Measurements from ENCODE around the gene ADCY5.

The ADCY5 gene

DNA sequence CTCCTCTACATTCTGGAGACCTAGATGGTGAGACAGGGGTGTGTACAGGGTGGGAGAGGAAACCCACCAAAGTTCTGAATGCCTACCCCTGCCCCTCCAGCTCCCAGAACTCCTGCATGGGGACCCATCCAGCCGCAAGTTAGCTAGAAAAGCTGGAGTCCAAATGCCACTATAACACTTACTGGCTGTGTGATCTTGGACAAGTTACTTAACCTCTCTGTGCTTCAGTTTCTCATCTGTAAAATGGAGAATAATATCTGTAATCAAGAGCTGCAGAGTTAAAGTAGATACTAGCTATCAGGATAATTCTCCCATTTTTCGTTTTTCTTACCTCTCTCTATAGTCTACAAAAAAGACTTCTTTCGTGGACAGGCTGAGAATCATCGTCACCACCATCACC lies 63.4 kb downstream of the ADCY5 start:
- TF ChIP-seq, protein P1, sequence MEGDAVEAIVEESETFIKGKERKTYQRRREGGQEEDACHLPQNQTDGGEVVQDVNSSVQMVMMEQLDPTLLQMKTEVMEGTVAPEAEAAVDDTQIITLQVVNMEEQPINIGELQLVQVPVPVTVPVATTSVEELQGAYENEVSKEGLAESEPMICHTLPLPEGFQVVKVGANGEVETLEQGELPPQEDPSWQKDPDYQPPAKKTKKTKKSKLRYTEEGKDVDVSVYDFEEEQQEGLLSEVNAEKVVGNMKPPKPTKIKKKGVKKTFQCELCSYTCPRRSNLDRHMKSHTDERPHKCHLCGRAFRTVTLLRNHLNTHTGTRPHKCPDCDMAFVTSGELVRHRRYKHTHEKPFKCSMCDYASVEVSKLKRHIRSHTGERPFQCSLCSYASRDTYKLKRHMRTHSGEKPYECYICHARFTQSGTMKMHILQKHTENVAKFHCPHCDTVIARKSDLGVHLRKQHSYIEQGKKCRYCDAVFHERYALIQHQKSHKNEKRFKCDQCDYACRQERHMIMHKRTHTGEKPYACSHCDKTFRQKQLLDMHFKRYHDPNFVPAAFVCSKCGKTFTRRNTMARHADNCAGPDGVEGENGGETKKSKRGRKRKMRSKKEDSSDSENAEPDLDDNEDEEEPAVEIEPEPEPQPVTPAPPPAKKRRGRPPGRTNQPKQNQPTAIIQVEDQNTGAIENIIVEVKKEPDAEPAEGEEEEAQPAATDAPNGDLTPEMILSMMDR (conservative IDR thresholded peaks at IDR 0.05; ENCODE audit: control insufficient read depth, insufficient read depth, low read depth, low read length): no peak

DNA sequence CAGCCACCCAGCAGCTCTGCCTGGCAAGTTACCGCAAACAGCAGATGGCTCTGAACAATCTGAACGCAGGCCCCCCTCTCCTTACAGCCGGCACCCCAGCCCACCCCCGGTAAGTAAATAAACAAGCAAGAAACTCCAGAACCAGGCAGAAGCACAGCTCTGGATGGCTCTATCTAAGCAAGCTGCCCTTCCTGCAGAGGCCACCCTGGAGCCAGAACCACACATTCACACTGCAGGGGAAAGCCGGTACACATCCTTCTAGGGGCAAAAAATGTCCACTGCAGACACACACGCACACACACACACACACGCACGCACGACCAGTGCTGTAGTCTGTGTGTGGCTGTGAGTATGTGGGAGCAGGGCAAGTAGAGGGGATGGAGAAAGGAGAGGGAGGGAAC lies 63.9 kb downstream of the ADCY5 start:
- TF ChIP-seq, protein P1 (conservative IDR thresholded peaks at IDR 0.05; ENCODE audit: control insufficient read depth, insufficient read depth, low read depth, low read length): no peak
- DNase-seq (ENCODE audit: low read depth): no peak
- H3K4me3 ChIP-seq (ENCODE audit: control insufficient read depth, low read depth, low read length): no peak overlapping the region

More for the DNA sequence above, 63.4 kb downstream of the ADCY5 start:
- no peak for DNase-seq (ENCODE audit: low read depth)
- H3K4me3 ChIP-seq (ENCODE audit: control insufficient read depth, low read depth, low read length): no peak overlapping the region

DNA sequence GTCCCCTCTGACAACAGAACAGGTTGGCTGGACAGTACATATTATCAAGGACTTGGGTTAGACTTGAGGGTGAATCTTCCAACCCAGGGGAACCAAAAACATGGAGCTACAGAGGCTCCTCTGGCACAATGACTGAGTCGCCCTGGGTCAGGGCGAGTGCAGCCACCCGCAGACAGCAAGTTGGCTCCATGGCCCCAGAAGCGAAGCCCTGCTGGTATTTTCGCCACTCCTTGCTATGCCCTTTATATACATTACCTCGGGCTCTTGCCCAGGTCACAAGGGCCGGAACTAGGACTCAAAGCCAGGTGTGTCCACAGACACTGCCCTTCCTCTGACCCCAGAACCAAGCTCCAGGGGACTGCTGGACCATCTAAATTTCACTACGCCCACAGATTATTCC lies 64.6 kb downstream of the ADCY5 start:
- TF ChIP-seq, protein P1 (conservative IDR thresholded peaks at IDR 0.05; ENCODE audit: control insufficient read depth, insufficient read depth, low read depth, low read length): no peak
- DNase-seq (ENCODE audit: low read depth): no peak
- H3K4me3 ChIP-seq (ENCODE audit: control insufficient read depth, low read depth, low read length): no peak overlapping the region

DNA sequence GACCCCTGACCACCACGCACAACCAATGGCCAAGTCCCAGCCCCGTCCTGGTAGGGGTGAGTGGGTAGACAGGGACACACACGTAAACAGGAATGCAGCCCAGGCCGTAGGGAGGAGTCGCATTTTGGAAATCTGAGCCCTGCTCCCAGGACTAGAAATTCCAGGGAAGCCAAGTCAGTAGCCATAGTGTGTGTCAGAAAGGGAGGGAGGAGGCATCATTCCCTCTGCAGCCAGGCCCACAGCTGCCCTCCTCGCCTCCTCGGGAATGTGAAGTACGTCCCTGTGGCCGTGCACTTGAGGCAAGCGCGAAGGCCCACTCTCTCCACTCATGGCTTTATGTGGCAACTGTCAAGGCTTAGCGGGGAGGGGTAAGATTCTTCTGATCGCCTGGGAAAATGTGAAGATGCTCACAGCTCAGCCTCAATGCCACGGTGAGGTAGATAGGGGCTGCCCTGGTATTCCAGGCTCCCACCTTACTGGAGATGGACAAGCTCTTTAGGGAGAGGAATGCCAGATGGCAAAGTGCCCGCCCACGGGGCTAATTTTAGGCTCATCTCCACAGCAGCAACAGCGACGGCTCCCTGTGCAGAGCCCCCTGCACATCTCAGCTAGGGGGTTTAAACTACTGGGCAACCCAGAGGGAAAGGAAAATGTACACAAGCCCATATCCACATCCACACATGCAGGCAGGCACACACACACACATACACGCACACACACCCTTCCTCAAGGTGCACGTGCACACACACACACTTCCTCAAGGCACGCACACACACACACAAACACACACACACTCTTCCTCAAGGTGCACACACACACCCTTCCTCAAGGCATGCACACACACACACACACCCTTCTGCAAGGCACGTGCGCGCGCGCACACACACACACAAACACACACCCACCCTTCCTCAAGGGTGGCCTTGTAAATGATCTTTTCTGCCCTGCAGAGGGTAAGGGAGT lies 65.5 kb downstream of the ADCY5 start:
- TF ChIP-seq, protein P1 (conservative IDR thresholded peaks at IDR 0.05; ENCODE audit: control insufficient read depth, insufficient read depth, low read depth, low read length): no peak
- DNase-seq (ENCODE audit: low read depth): no peak
- no peak overlapping the region for H3K4me3 ChIP-seq (ENCODE audit: control insufficient read depth, low read depth, low read length)

DNA sequence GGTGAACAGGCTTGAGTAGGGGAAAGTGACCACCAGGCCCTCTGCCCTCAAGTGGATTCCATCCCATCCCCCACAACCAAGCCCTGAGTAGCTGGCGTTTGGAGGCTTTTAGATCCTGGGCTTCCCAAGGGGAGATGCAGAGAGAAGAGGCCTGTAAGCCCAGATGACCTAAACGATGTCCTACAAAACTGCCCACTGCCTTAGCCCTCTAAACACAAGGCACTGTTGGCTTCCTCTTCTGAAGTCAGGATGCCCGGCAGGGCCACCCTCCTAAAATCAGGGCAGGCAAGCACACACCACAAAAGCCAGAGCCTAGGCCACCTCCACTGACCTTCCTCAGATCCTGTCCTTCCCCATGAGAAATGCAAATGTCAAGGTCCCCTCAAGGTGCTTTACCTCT lies 68.6 kb downstream of the ADCY5 start:
- TF ChIP-seq, protein P1 (conservative IDR thresholded peaks at IDR 0.05; ENCODE audit: control insufficient read depth, insufficient read depth, low read depth, low read length): no peak
- no peak for DNase-seq (ENCODE audit: low read depth)
- H3K4me3 ChIP-seq (ENCODE audit: control insufficient read depth, low read depth, low read length): no peak overlapping the region

DNA sequence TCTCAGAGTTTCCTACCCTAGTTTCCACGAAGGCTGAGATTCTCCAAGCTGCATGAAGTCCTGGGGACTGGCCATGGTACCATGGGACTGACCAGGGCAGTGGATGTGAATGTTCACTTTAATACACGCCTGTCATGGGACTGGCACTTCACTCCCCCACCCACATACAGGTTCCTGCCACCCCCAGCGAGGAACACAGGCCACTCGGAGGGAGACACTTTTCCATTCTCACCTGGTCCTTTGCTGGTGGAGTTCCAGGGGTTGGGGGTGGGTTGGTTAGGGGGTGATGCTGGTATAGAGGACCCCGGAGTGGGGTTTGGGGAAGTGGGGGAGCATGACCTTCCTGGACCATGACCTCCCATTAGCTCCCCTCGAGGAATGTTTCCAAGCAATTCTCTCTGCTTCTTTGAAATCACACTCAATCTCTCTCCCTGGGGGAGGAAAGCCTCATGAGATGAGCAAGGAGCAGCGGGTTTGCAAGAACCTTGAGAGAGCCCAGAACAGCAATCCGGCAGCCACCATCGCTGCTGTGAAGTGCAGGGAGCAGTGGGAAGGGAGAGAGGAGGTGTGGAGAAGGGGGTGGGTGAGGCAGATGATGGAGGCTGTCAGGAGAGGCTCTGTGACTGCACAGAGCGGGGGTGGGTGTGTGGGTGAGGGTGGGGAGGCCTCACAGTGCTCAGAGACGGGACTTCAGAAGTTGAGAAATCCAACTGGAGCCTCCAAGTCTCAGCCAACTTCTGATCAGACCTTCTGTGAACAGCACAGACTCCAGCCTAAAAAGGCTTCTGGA lies 69.7 kb downstream of the ADCY5 start:
- H3K4me3 ChIP-seq (ENCODE audit: control insufficient read depth, low read depth, low read length): no peak overlapping the region
- TF ChIP-seq, protein P1 (conservative IDR thresholded peaks at IDR 0.05; ENCODE audit: control insufficient read depth, insufficient read depth, low read depth, low read length): no peak
- no peak for DNase-seq (ENCODE audit: low read depth)

All from fibroblast of mammary gland (primary cell).